Measurements from ENCODE around the gene IFITM10. TPM values are rescaled to one million over a fixed set of nuclear protein-coding genes. Genes with fewer than 3 reads are reported as not detected.
A peak's percentile ranks its signal among the peaks of the same experiment; 100 is the strongest.

IFITM10 gene
- total RNA-seq, 4 donors from 2014 or later = 0.88 to 6.3 (median 2.4) TPM

- no peak for DNase-seq
- no peak overlapping the region for H3K4me3 ChIP-seq
- no peaks in the 10 kb centered on the region for H3K9me3 ChIP-seq
- H3K27me3 ChIP-seq = no peaks in the 10 kb centered on the region
- no peak overlapping the region for H3K27ac ChIP-seq
- intact Hi-C loops (cut with DNase I) = no loop called here
- peaks cover 0 to under 1% (median 0%) of the 10 kb centered on the region in 3 donors for H3K36me3 ChIP-seq
- H3K4me1 ChIP-seq = peaks cover 24 to 56% (median 31%) of the 10 kb centered on the region in 3 donors
- WGBS, 2 donors = 88 to 94% methylated on average over 3 to 7 of the region's 22 CpGs
- TF ChIP-seq POLR2A (IDR thresholded peaks at IDR 0.05) (no peak), CTCF (IDR thresholded peaks at IDR 0.05) (no peak)
Observed at GRCh38 chr11:1766719-1767398, 16.5 kb upstream of the IFITM10 start.

- Histone ChIP-seq H3K27ac (no peak overlapping the region), H3K36me3 (peaks cover under 1 to 9% (median 4%) of the 10 kb centered on the region in 3 donors), H3K27me3 (no peaks in the 10 kb centered on the region), H3K9me3 (no peaks in the 10 kb centered on the region), H3K4me1 (peaks cover 24 to 56% (median 31%) of the 10 kb centered on the region in 3 donors), H3K4me3 (no peak overlapping the region)
- no peak for DNase-seq
- 87 to 90% methylated on average over 17 to 22 of the region's 28 CpGs for WGBS, 2 donors
- no peak for TF ChIP-seq CTCF (IDR thresholded peaks at IDR 0.05)
- no peak for TF ChIP-seq POLR2A (IDR thresholded peaks at IDR 0.05)
- intact Hi-C loops (cut with DNase I) = no loop called here
Observed at GRCh38 chr11:1765871-1766718, 15.7 kb upstream of the IFITM10 start.

- H3K9me3 ChIP-seq = no peaks in the 10 kb centered on the region
- no peak for DNase-seq
- intact Hi-C loops (cut with DNase I) = loop anchor here (5.0 kb wide), 1 partner anchor 68 kb away; the partner anchor contains the start of gene SYT8
- peaks cover 38 to 58% (median 42%) of the 10 kb centered on the region in 3 donors for H3K4me1 ChIP-seq
- peak within 1 kb of the TSS; percentile 63 to 99 (median 87) for H3K4me3 ChIP-seq
- H3K27ac ChIP-seq = peak within 1 kb of the TSS; percentile 87 to 96 (median 94)
- H3K27me3 ChIP-seq = no peaks in the 10 kb centered on the region
- peaks cover 7 to 29% (median 19%) of the 10 kb centered on the region in 3 donors for H3K36me3 ChIP-seq
- 12 to 16% methylated on average over 6 to 8 of the region's 85 CpGs for WGBS, 2 donors
- TF ChIP-seq POLR2A (IDR thresholded peaks at IDR 0.05) = peak in 2 of 4 donors; percentile 47 to 87
- no peak for TF ChIP-seq CTCF (IDR thresholded peaks at IDR 0.05)
Observed at GRCh38 chr11:1763796-1764661, 13.6 kb upstream of the IFITM10 start, which contains the start of gene CTSD. Gene CTSD (minus strand): TSS chr11:1763927. CDS start chr11:1763859, 68 bp downstream.

GRCh38 chr11:1763336-1763795 lies 13.0 kb upstream of the IFITM10 start:
- TF ChIP-seq POLR2A (IDR thresholded peaks at IDR 0.05) (no peak), CTCF (IDR thresholded peaks at IDR 0.05) (no peak)
- intact Hi-C loops (cut with DNase I) = loop anchor here (5.0 kb wide), 1 partner anchor 69 kb away; the partner anchor contains the start of gene SYT8
- Histone ChIP-seq H3K27me3 (no peaks in the 10 kb centered on the region), H3K27ac (peak overlapping the region; percentile 87 to 96 (median 94)), H3K4me3 (peak overlapping the region; percentile 63 to 99 (median 87)), H3K4me1 (peaks cover 38 to 61% (median 42%) of the 10 kb centered on the region in 3 donors), H3K9me3 (no peaks in the 10 kb centered on the region), H3K36me3 (peaks cover 7 to 36% (median 24%) of the 10 kb centered on the region in 3 donors)
- 0% methylated on average over 3 of the region's 32 CpGs; no CpG with 5 or more reads in 1 of the 2 donors for WGBS, 2 donors
- DNase-seq = no peak
